PC-9 (cell line): ENCODE measurements around the gene RTKN. TPM values are rescaled to one million over a fixed set of nuclear protein-coding genes. Genes with fewer than 3 reads are reported as not detected.

Experiments
- BruUV-seq: library from RNA; stranded (reverse); fragments of 400-500 nt; replicated peaks from 2 replicates; lab custom pipeline; 2021; lab: Mats Ljungman, UMichigan
- CTCF ChIA-PET: fragments of 300-600 bp; sonication (Branson Sonifier 250); formaldehyde crosslinking; loops from one replicate; lab custom pipeline; 2022; ENCODE audit warnings: antibody characterized with exemption; lab: Charles Lee
- POLR2A ChIA-PET: fragments of 300-600 bp; sonication (Branson Sonifier 250); formaldehyde crosslinking; loops from one replicate; lab custom pipeline; 2022; ENCODE audit warnings: antibody characterized with exemption; ENCODE audit not compliant: unreplicated experiment; lab: Charles Lee
- DNase-seq, 2 experiments: peaks; one replicate each; pipeline versions ENCODE4 v3.0.0 to v3.0.0-alpha.2; 2015 to 2022; ENCODE audit warnings: mixed read lengths in 1 of 2
- H2AFZ ChIP-seq: fragments of 200-600 bp; sonication (generic); 2 replicates; pipeline ENCODE4 v1.8.1; 2017; ENCODE audit warnings: antibody characterized with exemption
- H3F3A ChIP-seq: fragments of 200-600 bp; sonication (generic); 2 replicates; pipeline ENCODE4 v1.8.1; 2017; ENCODE audit warnings: antibody characterized with exemption, mild to moderate bottlenecking, low read depth; ENCODE audit not compliant: insufficient read depth
- H3K27ac ChIP-seq: fragments of 200-600 bp; sonication (generic); 2 replicates; pipeline ENCODE4 v1.6.1; 2016; ENCODE audit warnings: mixed run types
- H3K27me3 ChIP-seq: fragments of 200-600 bp; sonication (generic); 2 replicates; pipeline ENCODE4 v1.6.1; 2016; ENCODE audit warnings: low read depth, mixed run types; ENCODE audit not compliant: insufficient read depth
- H3K36me3 ChIP-seq: fragments of 200-600 bp; sonication (generic); 2 replicates; pipeline ENCODE4 v1.6.1; 2016; ENCODE audit warnings: low read depth, mixed run types
- H3K4me1 ChIP-seq: fragments of 200-600 bp; sonication (generic); replicated peaks from 2 replicates; pipeline ENCODE4 v1.6.1; 2016; ENCODE audit warnings: mixed run types; ENCODE audit not compliant: insufficient read depth
- H3K4me2 ChIP-seq: fragments of 200-600 bp; sonication (generic); 2 replicates; pipeline ENCODE4 v1.6.1; 2017; ENCODE audit warnings: mixed run types
- H3K4me3 ChIP-seq: fragments of 200-600 bp; sonication (generic); 2 replicates; pipeline ENCODE4 v1.6.1; 2016; ENCODE audit warnings: mixed run types
- H3K79me2 ChIP-seq: fragments of 200-600 bp; sonication (generic); 2 replicates; pipeline ENCODE4 v1.6.1; 2017; ENCODE audit warnings: low read depth, mixed run types
- H3K9me2 ChIP-seq: fragments of 200-600 bp; sonication (generic); 2 replicates; pipeline ENCODE4 v1.8.1; 2017; ENCODE audit warnings: mild to moderate bottlenecking; ENCODE audit not compliant: insufficient read depth
- H3K9me3 ChIP-seq: fragments of 200-600 bp; sonication (generic); 2 replicates; pipeline ENCODE4 v1.8.1; 2016; ENCODE audit warnings: low read depth; ENCODE audit not compliant: insufficient read depth
- H4K20me1 ChIP-seq: fragments of 200-600 bp; sonication (generic); 2 replicates; pipeline ENCODE4 v1.8.1; 2017; ENCODE audit not compliant: insufficient read depth
- CTCF ChIP-seq: fragments of 200-600 bp; sonication (generic); conservative IDR thresholded peaks from 2 replicates; pipeline ENCODE4 v1.6.1; 2017; ENCODE audit warnings: mixed run types, antibody characterized with exemption, mild to moderate bottlenecking, moderate library complexity
- EZH2 ChIP-seq: fragments of 200-600 bp; sonication (generic); IDR thresholded peaks from 2 replicates; pipeline ENCODE4 v1.8.0; 2017; ENCODE audit warnings: antibody characterized with exemption, low read depth
- intact Hi-C: fragments of 100-400 bp; cut with micrococcal nuclease; formaldehyde crosslinking; loops from one replicate; pipeline ENCODE4 v1.10.0; 2022; ENCODE audit not compliant: unreplicated experiment
- total RNA-seq: library from RNA; stranded (reverse); gene quantifications from 2 replicates; pipeline ENCODE4 v1.2.3, GENCODE V29; 2021

RTKN gene
- total RNA-seq, 1 experiment from 2014 or later = 58.9 TPM

- ChIA-PET POLR2A (no interaction called here), CTCF (no interaction called here)
- Histone ChIP-seq H3K4me3 (no peak overlapping the region), H2AFZ (no peak overlapping the region), H3K4me1 (no peaks in the 10 kb centered on the region), H3K27ac (no peak overlapping the region), H3K4me2 (no peak overlapping the region), H3F3A (peaks cover 26% of the 10 kb centered on the region; the same call in 1 of the 2 replicates), H3K9me2 (no peaks in the 10 kb centered on the region), H4K20me1 (0 out of 2 replicates have a peak, but pooled peaks cover 4% of the 10 kb centered on the region), H3K27me3 (no peaks in the 10 kb centered on the region), H3K79me2 (no peaks in the 10 kb centered on the region), H3K36me3 (peaks cover 35% of the 10 kb centered on the region), H3K9me3 (no peaks in the 10 kb centered on the region)
- TF ChIP-seq EZH2 = no peak
- no peak for TF ChIP-seq CTCF
- DNase-seq = no peak
- intact Hi-C loops = no loop called here
- BruUV-seq = no TSS peak
Observed at GRCh38 chr2:74427551-74427950, 14.2 kb downstream of the RTKN start.

GRCh38 chr2:74426181-74426758 is 15.5 kb downstream of the RTKN start:
- H3K9me2 ChIP-seq = no peaks in the 10 kb centered on the region
- TF ChIP-seq EZH2 (no peak), CTCF (no peak)
- H4K20me1 ChIP-seq = 0 out of 2 replicates have a peak, but pooled peaks cover 4% of the 10 kb centered on the region
- no peak for DNase-seq
- H3K4me2 ChIP-seq = no peak overlapping the region
- ChIA-PET CTCF (no interaction called here), POLR2A (no interaction called here)
- no peaks in the 10 kb centered on the region for H3K79me2 ChIP-seq
- no peaks in the 10 kb centered on the region for H3K4me1 ChIP-seq
- H3K27me3 ChIP-seq = no peaks in the 10 kb centered on the region
- H3K9me3 ChIP-seq = no peaks in the 10 kb centered on the region
- H3K36me3 ChIP-seq = peaks cover 29% of the 10 kb centered on the region
- intact Hi-C loops = no loop called here
- no peak overlapping the region for H2AFZ ChIP-seq
- H3K27ac ChIP-seq = no peak overlapping the region
- no peak overlapping the region for H3K4me3 ChIP-seq
- BruUV-seq = no TSS peak
- peaks cover 34% of the 10 kb centered on the region; the same call in 1 of the 2 replicates for H3F3A ChIP-seq

GRCh38 chr2:74425523-74425922 is 16.2 kb downstream of the RTKN start:
- intact Hi-C loops = no loop called here
- DNase-seq = peak in 1 of 2 experiments; percentile 26
- H3K4me3 ChIP-seq = no peak overlapping the region

More at GRCh38 chr2:74425523-74425922, 16.2 kb downstream of the RTKN start:
- Histone ChIP-seq H3K36me3 (peaks cover 24% of the 10 kb centered on the region), H3F3A (peaks cover 41% of the 10 kb centered on the region; the same call in 1 of the 2 replicates), H3K9me2 (no peaks in the 10 kb centered on the region), H4K20me1 (0 out of 2 replicates have a peak, but pooled peaks cover 4% of the 10 kb centered on the region), H3K4me2 (no peak overlapping the region), H3K79me2 (no peaks in the 10 kb centered on the region), H2AFZ (no peak overlapping the region), H3K27me3 (no peaks in the 10 kb centered on the region), H3K4me1 (peaks cover 5% of the 10 kb centered on the region), H3K27ac (no peak overlapping the region), H3K9me3 (no peaks in the 10 kb centered on the region)
- no TSS peak for BruUV-seq
- POLR2A ChIA-PET = no interaction called here
- CTCF ChIA-PET = no interaction called here
- TF ChIP-seq EZH2 (no peak), CTCF (no peak)
